ENCODE results near the gene CASK.

The CASK gene

GRCh38 chrX:41890026-41890423, 33.3 kb downstream of the CASK start:
- POLR2A ChIA-PET: no interaction called here
- CTCF ChIA-PET: no interaction called here
- no peak for TF ChIP-seq CTCF (IDR thresholded peaks at IDR 0.05; ENCODE audit: control extremely low read depth, extremely low read depth, low read depth, missing control alignments)
- no peak for DNase-seq (ENCODE audit: extremely low spot score)

GRCh38 chrX:41889317-41890025, 33.9 kb downstream of the CASK start:
- DNase-seq (ENCODE audit: extremely low spot score): no peak
- ChIA-PET POLR2A (interaction anchor here (0.6 kb wide), 1 partner anchor 1114 kb away, joined by 5 read pairs; no protein-coding TSS in a partner anchor), CTCF (no interaction called here)
- no peak for TF ChIP-seq CTCF (IDR thresholded peaks at IDR 0.05; ENCODE audit: control extremely low read depth, extremely low read depth, low read depth, missing control alignments)

GRCh38 chrX:41887691-41888090, 35.7 kb downstream of the CASK start:
- POLR2A ChIA-PET: no interaction called here
- CTCF ChIA-PET: no interaction called here

GRCh38 chrX:41885724-41886123, 37.6 kb downstream of the CASK start:
- ChIA-PET POLR2A (no interaction called here), CTCF (no interaction called here)
- no peak for DNase-seq (ENCODE audit: extremely low spot score)
- TF ChIP-seq CTCF (IDR thresholded peaks at IDR 0.05; ENCODE audit: control extremely low read depth, extremely low read depth, low read depth, missing control alignments): no peak

More at GRCh38 chrX:41887691-41888090, 35.7 kb downstream of the CASK start:
- no peak for TF ChIP-seq CTCF (IDR thresholded peaks at IDR 0.05; ENCODE audit: control extremely low read depth, extremely low read depth, low read depth, missing control alignments)
- DNase-seq (ENCODE audit: extremely low spot score): no peak

GRCh38 chrX:41881166-41881565, 42.2 kb downstream of the CASK start:
- CTCF ChIA-PET: no interaction called here
- no peak for TF ChIP-seq CTCF (IDR thresholded peaks at IDR 0.05; ENCODE audit: control extremely low read depth, extremely low read depth, low read depth, missing control alignments)
- DNase-seq (ENCODE audit: extremely low spot score): no peak
- POLR2A ChIA-PET: no interaction called here

- ChIA-PET POLR2A (no interaction called here), CTCF (no interaction called here)
- no peak for TF ChIP-seq CTCF (IDR thresholded peaks at IDR 0.05; ENCODE audit: control extremely low read depth, extremely low read depth, low read depth, missing control alignments)
- DNase-seq (ENCODE audit: extremely low spot score): no peak
Measured at GRCh38 chrX:41877167-41877566, 46.2 kb downstream of the CASK start.
